Pulmonary artery endothelial cell (primary cell): ENCODE data around the gene SEPTIN12. TPM values are rescaled to one million over a fixed set of nuclear protein-coding genes. Genes with fewer than 3 reads are reported as not detected.
A peak's percentile ranks its signal among the peaks of the same experiment; 100 is the strongest.
"Not testable (repeated sequence)": the region's sequence is repeated elsewhere in the genome, so short reads cannot be mapped to it uniquely, and the experiment has no call there.

ENCODE experiments used
- DNase-seq: peaks from one replicate; pipeline ENCODE4 v3.0.0-alpha.2; 2011; ENCODE audit warnings: low read depth, low spot score
- total RNA-seq: library from RNA; depleted of rRNA; stranded (reverse); fragments of >200 nt; gene quantifications from 2 replicates; pipeline ENCODE4 v1.2.3, GENCODE V29; 2014

Gene SEPTIN12
- total RNA-seq, 1 donor from 2014 or later: not detected

DNA sequence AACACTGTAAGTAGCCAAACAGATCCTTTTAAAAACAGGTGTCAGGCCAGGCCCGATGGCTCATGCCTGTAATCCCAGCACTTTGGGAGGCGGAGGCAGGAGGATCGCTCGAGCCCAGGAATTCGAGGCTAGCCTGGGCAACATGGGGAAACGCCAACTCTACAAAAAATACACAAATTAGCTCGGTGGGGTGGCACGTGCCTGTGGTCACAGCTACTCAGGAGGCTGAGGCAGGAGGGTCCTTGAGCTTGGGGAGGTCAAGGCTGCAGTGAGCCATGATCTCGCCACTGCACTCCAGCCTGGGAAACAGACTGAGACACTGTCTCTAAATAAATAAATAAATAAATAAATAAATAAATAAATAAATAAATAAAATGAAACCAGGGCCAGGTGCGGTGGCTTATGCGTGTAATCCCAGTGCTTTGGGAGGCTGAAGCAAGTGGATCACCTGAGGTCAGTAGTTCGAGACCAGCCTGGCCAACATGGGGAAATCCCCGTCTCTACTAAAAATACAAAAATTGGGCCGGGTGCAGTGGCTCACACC, 3.6 kb downstream of the SEPTIN12 start:
- not testable (repeated sequence) for DNase-seq

DNA sequence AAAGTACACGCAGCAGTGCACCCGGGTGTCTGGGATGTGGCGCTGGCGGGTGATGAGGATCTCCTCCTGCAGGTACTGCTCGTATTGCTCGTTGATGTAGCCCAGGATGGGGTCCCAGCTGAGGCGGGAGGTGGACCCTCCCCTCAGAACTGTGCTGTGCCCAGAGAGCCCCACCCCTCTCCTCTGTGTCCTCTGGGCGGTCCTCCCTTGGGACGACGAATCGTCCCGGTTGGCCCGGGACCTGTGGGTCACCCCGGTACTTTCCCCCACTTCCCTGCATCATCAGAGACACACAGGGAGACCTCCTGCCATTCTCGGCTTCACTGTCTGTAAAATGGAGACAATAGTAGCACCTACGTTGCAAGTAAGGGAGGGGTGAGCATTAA, 4.2 kb downstream of the SEPTIN12 start:
- no peak for DNase-seq

DNA sequence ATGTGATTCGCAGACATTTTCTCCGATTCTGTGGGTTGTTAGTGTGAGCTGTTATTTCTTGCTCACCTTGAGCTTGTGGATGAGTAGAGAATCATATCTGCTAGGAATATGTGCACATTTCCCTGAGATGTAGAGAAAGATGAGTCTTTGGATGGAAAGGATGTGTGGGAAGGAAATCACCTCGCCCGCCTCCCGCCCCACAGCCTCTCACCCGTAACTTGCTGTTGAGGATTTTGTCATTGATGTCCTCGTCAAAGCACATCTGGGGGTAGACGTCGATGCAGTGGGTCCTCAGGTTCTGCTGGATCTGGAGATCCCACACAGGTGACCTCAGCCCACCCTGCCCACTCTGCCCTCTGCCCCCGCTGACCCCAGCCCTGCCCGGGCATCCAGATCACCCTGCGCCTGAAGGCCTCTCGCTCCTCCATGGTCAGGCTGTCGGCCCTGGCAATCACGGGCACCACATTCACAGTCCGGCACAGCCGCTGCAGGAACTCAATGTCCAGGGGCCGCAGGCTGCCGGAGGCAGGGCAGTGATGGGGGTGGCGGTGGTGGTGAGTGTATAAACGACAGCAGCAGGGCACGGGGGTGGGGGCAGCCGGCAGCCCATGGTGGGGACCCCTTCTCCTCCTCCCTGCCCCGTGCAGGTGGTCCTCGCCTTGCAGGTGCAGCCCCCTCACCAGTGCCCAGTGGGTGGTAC, 4.7 kb downstream of the SEPTIN12 start:
- DNase-seq: no peak

DNA sequence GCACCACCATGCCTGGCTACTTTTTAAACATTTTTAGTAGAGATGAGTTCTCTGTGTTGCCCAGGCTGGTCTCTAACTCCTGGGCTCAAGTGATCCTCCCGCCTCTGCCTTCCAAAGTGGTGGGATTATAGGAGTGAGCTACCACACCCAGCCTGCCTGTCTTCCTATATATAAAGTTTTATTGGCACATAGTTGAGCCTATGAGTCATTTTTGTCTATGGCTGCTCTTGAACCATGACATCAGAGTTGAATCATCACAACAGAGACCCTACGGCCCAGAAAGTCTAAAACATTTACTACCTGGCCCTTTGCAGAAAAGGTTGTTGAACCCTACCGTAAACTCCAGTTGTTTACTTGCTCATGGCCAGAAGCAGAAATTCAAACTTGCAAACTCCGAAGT, 7.9 kb downstream of the SEPTIN12 start:
- DNase-seq: no peak

DNA sequence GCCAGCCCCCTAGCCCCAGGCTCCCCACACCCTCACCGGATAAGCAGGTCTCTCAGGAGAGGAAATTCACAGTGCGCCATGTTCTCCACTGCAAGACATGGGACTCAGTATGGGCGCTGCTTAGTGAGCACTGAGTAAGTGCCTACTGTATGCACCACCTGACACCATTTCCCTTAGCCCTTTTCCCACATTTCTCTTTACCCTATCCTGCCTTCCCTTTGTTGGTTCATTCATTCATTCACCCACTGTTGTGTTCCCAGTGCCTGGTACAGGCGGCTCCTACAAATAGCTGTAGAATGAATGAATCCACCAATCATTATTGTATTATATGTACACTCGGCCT, 10.1 kb downstream of the SEPTIN12 start:
- no peak for DNase-seq

DNA sequence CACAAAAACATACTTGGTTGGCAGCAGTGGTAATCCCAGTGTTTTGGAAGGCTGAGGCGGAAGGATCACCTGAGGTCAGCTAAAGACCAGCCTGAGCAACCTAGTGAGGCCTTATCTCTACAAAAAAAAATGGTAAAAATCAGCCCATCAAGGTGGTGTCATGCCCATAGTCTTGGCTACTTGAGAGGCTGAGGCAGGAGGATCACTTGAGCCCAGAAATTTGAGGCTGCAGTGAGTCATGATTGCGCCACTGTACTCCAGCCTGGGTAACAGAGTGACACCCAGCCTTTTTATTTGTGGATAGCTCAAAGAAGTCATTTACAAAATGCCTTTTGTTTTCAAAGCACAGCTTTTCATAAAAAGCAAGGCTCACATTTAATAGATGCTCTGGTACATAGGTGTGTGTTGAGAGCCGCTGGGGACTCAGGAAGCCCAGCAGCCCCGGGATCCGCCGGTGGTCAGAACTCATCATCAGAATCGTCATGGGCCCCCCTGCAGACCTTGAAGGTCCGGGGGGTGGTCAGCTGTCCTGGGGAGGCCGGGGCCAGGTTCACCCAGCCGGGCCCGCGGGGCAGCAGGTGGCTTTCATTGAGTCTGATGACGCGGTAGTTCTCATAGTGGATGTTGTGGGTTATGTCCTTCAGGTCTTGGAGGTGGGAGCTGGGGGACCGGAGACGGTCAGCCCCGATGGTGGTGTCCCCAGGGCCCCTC, 10.7 kb downstream of the SEPTIN12 start:
- DNase-seq: no peak

DNA sequence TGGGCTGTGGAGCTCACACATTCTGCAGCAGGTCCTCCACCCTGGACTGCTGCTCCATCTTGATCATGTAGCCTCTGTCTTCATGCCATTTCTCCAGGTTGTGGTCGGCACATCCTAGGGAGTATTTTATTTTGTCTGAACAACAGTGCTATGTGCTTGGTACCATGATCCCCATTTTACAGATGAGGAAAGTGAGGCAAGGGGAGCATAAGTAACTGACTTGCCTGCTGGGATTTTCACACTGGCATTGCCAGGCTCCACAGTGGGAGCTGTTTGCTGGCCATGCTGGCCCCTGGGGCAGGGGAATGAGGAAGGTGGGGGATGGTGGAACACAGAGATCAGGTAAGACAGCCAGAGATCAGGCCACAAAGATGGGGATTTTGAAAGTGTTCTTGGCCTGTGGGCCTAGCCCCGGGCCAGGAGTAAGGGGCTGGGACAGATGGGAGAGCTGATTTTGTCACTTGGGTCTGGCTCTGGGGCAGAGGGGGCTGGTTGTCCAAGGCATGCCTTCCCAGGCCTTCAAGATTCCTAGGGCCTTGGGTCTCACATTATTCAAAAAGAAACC, 11.9 kb downstream of the SEPTIN12 start:
- no peak for DNase-seq

DNA sequence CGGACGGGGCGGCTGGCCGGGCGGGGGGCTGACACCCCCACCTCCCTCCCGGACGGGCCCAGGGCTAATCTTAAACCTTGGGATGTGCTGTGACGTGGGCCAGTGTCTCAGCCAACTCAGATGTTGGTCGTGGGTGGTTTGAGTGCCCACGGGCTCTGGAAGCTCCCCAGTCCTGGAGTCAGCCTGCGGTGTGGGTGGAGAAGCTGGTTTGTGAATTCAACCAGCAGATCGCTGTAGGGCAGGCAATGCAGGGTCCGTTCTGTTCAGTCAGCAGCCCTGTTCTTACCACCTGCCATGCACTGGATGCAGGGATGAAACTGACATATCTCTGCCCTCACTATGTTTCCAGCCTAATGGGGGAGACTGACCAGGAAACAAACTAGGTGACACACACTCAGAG, 13.1 kb downstream of the SEPTIN12 start:
- DNase-seq: no peak

DNA sequence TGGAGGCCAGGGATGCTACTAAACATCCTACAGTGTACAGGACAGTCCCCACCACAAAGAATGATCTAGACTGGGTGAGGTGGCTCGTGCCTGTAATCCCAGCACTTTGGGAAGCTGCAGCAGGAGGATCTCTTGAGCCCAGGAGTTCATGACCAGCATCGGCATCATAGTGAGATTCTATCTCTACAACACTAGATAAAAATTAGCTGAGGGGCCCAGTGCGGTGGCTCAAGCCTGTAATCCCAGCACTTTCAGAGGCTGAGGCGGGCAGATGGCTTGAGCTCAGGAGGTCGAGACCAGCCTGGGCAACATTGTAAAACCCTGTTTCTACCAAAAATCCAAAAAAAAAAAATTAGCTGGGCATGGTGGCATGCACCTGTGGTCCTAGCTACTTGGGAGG, 15.8 kb downstream of the SEPTIN12 start:
- DNase-seq: no peak

DNA sequence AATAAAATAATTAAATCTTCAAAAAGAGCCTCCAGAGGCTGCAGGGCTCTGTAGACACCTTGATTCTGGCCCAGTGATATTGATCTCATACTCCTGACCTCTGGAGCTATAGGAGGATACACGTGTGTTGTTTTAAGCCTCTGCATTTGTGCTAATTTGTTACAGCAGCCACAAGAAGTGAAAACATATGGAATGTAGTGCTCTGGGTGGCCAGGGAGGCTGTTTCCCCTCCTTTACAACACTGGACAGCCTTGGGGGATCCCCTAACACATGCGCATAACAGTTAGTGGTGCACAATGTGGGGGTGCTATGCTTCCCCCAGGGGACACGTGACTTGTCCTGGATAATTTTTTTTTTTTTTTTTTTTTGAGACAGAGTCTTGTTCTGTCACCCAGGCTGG, 16.5 kb downstream of the SEPTIN12 start:
- no peak for DNase-seq

DNA sequence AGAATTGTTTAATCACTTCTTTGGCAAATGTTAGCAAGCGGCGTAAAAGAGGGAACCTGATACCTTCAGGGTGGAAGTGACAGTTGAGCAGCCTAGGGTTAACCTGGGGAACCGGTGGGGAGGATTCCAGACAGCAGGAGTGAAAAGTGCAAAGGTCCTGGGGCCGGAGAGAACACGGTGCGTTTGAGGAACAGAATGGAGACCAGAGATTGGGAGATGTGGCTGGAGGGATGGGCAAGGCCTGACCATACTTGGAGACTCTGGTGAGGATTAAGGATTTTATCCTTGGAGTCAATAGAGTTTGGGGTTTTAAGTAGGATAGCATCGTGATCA, 18.9 kb downstream of the SEPTIN12 start:
- no peak for DNase-seq

DNA sequence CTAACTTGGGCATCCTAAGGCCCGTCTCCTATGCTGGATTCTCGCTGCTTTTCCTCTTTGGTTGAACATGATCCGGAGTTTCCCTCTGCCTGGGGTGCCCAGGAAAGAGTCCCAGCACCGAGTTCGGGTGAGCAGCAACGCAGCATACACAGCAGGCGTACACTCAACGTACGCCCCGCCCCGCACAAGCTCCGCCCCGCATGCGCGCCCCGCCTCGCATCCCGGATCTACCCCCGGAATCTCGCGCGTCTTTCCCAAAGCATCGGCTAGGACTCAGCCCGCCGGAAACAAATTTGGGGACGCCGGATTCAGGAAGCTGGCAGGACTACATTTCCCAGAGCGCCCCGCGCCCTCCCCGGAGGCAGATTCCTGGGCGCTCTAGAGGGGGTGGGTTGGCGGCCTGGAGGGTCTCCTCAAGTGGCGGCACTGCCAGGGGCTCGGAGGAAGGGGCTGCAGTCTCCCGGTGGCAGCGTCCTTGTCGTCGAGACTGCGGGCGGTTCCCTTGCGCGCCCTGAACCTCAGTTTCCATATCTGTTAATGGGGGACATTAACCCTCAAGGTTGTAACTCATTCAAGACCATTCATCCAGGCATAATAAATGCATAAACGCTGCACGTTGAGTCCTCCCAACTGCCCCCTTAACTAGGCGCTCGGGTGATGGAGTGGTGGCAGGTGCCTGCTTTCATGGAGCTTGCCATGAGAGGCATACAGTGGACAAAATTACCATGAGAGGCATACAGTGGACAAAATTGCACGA, 19.4 kb downstream of the SEPTIN12 start:
- DNase-seq: peak; percentile 68

DNA sequence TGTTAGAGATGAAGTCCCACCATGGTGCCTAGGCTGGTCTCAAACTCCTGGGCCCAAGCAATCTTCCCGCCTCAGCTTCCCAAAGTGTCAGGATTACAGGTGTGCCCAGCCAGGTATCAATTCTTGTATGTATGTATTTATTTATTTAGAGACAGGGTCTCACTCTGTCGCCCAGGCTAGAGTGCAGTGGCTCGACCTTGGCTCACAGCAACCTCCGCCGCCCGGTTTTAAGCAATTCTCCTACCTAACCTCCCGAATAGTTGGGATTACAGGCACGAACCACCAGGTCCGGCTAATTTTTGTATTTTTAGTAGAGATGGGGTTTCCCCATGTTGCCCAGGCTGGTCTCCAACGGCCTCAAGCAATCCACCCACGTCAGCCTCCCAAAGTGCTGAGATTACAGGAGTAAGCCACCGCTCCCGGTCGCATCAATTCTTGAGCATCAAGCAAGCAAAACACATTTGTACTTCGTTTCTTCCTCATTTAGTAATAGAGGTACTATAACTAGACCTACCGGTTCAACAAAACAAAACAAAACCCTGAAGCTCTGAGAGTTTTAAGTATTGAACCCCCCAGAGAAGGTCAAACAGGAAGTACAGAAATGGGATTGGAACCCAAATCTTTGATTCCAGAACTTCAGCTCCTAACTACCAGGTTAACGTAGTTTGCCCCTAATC, 20.1 kb downstream of the SEPTIN12 start:
- DNase-seq: no peak

DNA sequence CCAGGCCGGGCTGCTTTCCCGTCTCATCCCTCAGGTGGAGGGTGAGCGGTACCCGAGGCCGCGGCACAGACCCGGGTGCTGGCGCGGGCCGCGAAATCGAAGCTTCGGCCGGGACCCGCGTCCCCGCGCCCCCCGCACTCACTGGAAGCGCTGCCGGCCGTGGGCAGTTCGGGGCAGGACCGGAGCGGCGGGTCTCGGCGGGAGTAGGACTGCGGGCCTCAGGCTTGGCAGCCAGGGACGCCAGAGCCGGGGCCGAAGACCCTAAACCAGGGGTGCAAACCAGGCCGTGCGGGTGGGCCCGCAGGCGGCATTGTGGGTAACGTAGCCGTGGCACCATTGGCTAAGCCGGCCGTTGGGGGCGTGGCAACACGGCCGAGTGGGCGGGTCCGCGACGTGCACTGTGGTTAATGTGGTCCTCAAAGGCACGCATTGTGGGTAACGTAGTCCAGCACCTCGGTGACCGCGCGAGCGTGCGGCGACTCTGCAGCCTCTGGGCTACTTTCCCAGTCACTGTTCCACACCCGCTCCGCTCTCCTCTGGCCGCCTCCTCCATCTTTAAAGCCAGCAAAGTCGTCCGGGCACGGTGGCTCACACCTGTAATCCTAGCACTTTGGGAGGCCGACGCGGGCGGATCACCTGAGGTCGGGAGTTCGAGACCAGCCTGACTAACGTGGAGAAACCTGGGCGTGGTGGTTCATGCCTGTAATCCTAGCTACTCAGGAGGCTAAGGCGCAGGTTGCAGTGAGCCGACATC, 21.1 kb downstream of the SEPTIN12 start, which contains the start of gene ZNF500:
Gene ZNF500, minus strand, starts transcription at position 288 of the 754 bp plus-strand sequence. CDS start 1,184 bp downstream, outside the sequence.
- DNase-seq: peak; percentile 88

DNA sequence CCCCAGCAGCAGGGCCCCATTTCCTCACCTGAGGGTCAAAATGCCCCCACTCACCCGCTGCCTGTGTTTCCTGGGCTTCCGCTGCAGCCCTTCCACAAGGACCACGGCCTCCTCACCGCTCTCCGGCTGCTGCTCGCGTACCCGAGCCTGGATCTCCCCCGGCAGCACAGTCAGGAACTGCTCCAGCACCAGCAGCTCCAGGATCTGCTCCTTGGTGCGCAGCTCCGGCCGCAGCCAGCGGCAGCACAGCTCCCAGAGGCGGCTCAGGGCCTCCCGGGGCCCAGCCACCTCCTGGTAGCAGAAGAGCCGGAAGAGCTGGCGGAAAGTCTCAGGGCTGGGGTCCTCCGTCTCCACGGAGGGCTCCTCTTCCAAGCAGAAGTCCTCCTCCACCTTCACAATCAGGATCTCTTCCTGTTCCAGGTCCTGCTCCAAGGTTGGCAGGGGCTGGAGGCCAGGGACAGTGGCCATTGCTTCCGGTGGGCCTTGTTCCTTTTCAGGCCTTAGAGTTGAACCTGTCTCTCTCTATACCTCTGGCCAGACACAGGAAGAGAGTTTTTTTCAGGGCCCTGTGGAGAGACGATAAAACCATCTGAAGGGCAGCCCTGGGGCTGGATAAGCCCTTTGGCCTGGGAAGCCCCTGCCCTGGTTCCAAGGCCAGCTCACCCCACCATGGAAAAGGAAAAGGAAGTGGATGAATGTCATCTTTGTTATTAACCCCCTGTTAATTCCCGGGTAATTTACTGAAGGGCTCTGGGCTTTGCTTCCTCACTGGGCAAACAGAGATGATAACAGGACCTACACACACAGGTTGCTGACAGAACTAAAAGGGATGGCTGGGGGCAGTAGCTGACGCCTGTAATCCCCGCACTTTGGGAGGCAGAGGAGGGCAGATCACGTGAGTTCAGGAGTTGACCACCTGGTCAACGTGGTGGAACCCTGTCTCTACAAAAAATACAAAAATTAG, 22.4 kb downstream of the SEPTIN12 start:
- DNase-seq: no peak

DNA sequence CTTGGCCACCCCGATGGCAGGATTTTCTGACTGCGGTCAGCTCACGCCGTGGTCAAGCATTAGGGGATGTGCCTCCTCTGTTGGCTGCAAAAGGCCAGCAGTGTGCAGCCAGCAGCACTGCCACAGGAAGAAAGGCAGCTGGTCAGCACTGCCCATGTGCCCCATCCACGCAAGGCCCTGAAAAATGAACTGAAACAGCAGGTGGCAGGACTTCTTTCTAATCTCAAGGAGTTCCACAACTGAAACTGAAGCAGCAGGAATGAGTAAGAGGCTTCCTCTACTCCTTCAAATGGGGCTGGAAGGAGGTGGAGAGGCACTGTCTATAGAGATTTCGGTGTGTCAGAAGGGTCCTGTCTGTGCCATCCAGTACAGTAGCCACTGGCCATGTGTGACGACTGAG, 24.4 kb downstream of the SEPTIN12 start:
- no peak for DNase-seq

DNA sequence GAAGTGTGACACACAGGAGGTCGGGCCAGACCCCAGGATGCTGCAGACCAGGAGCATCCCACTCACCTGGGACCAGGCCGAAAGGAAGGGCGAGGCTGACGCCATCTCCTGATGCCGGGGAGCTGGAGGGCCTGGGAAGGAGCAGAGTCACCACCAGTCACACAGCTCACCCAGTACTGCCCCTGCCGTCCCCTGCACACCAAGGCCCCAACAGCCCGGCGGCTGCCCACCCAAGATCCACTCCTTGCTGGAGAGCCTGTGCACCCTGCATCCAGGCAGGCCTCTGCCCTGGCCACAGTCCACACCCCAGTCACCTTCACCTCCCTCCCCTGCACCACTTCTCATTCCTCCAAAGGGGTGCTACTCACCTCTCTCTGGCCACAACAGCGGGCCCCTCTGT, 25.9 kb downstream of the SEPTIN12 start:
- DNase-seq: no peak

DNA sequence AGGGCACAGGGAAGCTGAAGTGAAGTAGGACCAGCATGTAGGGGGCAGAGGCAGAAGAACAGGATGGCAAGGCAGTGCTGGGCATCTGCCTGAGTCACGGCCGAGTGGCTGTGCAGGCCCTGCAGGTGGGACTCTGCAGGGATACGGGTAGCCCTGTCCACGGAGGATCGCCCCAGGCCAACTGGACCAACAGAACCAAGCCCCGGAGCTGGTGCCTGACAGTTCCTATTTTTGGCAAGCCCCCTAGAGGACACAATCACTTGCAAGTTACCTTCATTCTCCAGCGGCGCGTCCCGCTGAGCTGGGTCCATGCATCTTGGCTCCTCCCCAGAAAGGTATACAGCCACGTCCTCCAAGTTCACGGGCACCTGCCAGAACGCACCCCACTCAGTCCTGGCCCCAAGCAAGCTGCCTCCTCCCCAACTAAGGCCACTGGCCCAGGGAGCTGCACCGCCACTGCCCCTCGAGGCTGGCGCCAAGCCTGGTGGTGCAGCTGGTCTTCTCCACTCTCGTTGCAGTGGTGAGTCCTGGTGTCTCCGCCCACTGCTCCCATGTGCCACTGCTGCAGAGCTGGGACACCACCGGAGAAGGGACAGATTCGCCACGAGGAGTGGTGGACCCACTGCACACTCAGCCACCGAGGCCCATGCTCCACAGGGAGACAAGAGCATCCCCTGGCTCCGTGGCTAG, 27.8 kb downstream of the SEPTIN12 start:
- no peak for DNase-seq

DNA sequence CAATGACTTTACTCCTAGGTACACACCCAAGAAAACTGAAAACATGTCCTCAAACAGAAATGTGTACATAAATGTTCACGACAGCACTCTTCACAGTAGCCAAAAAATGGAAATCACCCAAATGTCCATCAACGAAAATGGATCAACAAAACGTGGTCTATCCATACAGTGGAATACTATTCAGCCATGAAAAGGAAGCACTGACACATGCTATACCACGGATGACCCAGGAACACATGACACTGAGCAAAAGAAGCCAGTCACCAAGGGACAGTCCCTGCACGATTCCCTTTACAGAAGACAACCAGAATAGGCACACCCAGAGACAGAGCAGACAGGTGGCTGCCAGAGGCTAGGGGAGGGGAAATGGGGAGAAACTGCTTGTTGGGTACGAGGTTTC, 32.5 kb downstream of the SEPTIN12 start:
- DNase-seq: no peak
